ENCODE data around the gene SYNDIG1. TPM values are rescaled to one million over a fixed set of nuclear protein-coding genes. Genes with fewer than 3 reads are reported as not detected.

The SYNDIG1 gene
- total RNA-seq, 4 donors from 2014 or later = 8.3 to 12.4 (median 10.2) TPM

GRCh38 chr20:24640686-24641085 lies 171.3 kb downstream of the SYNDIG1 start:
- H3K27me3 ChIP-seq = no peaks in the 10 kb centered on the region
- no peak overlapping the region for H3K27ac ChIP-seq
- H3K4me3 ChIP-seq (replicated peaks in 1 of 3) = no peak overlapping the region
- no peak for TF ChIP-seq CTCF (IDR thresholded peaks at IDR 0.05)
- no peak for TF ChIP-seq POLR2A (IDR thresholded peaks at IDR 0.05)
- no peaks in the 10 kb centered on the region for H3K9me3 ChIP-seq
- H3K36me3 ChIP-seq = no peaks in the 10 kb centered on the region
- 86 to 89% methylated on average over 6 of the region's 6 CpGs for WGBS, 2 donors
- intact Hi-C loops (cut with DNase I) = no loop called here
- no peaks in the 10 kb centered on the region for H3K4me1 ChIP-seq
- no peak for DNase-seq

- TF ChIP-seq CTCF (IDR thresholded peaks at IDR 0.05) (no peak), POLR2A (IDR thresholded peaks at IDR 0.05) (no peak)
- Histone ChIP-seq H3K27ac (no peak overlapping the region), H3K36me3 (no peaks in the 10 kb centered on the region), H3K4me1 (no peaks in the 10 kb centered on the region), H3K9me3 (no peaks in the 10 kb centered on the region), H3K27me3 (no peaks in the 10 kb centered on the region), H3K4me3 (replicated peaks in 1 of 3) (no peak overlapping the region)
- WGBS, 2 donors = 92 to 95% methylated on average over 2 of the region's 2 CpGs
- intact Hi-C loops (cut with DNase I) = no loop called here
- DNase-seq = no peak
Observed at GRCh38 chr20:24643731-24644626, 174.6 kb downstream of the SYNDIG1 start.

GRCh38 chr20:24646321-24646720 lies 176.9 kb downstream of the SYNDIG1 start:
- WGBS, 2 donors = 86 to 93% methylated on average over 10 of the region's 10 CpGs
- no peak for TF ChIP-seq POLR2A (IDR thresholded peaks at IDR 0.05)
- TF ChIP-seq CTCF (IDR thresholded peaks at IDR 0.05) = no peak
- Histone ChIP-seq H3K27ac (no peak overlapping the region), H3K9me3 (no peaks in the 10 kb centered on the region), H3K4me1 (no peaks in the 10 kb centered on the region), H3K4me3 (replicated peaks in 1 of 3) (no peak overlapping the region), H3K36me3 (no peaks in the 10 kb centered on the region), H3K27me3 (no peaks in the 10 kb centered on the region)
- DNase-seq = no peak
- intact Hi-C loops (cut with DNase I) = no loop called here

- H3K36me3 ChIP-seq = no peaks in the 10 kb centered on the region
- no peaks in the 10 kb centered on the region for H3K27me3 ChIP-seq
- no peak overlapping the region for H3K27ac ChIP-seq
- no peak for TF ChIP-seq POLR2A (IDR thresholded peaks at IDR 0.05)
- no peak for TF ChIP-seq CTCF (IDR thresholded peaks at IDR 0.05)
- DNase-seq = no peak
- 76 to 82% methylated on average over 2 of the region's 2 CpGs for WGBS, 2 donors
- intact Hi-C loops (cut with DNase I) = no loop called here
- no peaks in the 10 kb centered on the region for H3K9me3 ChIP-seq
- H3K4me3 ChIP-seq (replicated peaks in 1 of 3) = no peak overlapping the region
- H3K4me1 ChIP-seq = no peaks in the 10 kb centered on the region
Observed at GRCh38 chr20:24647713-24648112, 178.3 kb downstream of the SYNDIG1 start.

- H3K36me3 ChIP-seq = no peaks in the 10 kb centered on the region
- 58 to 85% methylated on average over 4 of the region's 4 CpGs for WGBS, 2 donors
- intact Hi-C loops (cut with DNase I) = no loop called here
- TF ChIP-seq POLR2A (IDR thresholded peaks at IDR 0.05) (no peak), CTCF (IDR thresholded peaks at IDR 0.05) (no peak)
- H3K9me3 ChIP-seq = no peaks in the 10 kb centered on the region
- no peak overlapping the region for H3K27ac ChIP-seq
- H3K4me3 ChIP-seq (replicated peaks in 1 of 3) = no peak overlapping the region
- H3K27me3 ChIP-seq = no peaks in the 10 kb centered on the region
- no peak for DNase-seq
- H3K4me1 ChIP-seq = no peaks in the 10 kb centered on the region
Observed at GRCh38 chr20:24648481-24648880, 179.1 kb downstream of the SYNDIG1 start.
